ENCODE measurements around the gene MTERF4.

DNA sequence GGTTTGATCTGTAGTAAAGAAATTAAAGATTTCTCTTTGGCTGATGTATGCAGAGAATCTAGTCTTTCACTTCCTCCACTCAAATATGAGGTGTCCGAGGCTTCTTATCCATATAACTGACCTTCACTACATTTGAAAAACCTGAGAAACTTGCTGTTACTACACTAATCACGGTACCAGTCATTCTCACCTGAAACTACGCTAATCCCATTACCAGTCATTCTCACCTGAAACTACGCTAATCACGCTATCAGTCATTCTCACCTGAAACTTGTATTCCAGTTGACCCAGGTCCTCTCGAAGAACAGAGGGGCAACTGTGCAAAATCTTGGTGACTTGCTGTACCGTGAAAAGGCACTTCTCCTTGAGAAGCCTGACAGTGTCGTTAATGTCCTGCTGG is 5.1 kb downstream of the MTERF4 start:
- TF ChIP-seq, protein P1, sequence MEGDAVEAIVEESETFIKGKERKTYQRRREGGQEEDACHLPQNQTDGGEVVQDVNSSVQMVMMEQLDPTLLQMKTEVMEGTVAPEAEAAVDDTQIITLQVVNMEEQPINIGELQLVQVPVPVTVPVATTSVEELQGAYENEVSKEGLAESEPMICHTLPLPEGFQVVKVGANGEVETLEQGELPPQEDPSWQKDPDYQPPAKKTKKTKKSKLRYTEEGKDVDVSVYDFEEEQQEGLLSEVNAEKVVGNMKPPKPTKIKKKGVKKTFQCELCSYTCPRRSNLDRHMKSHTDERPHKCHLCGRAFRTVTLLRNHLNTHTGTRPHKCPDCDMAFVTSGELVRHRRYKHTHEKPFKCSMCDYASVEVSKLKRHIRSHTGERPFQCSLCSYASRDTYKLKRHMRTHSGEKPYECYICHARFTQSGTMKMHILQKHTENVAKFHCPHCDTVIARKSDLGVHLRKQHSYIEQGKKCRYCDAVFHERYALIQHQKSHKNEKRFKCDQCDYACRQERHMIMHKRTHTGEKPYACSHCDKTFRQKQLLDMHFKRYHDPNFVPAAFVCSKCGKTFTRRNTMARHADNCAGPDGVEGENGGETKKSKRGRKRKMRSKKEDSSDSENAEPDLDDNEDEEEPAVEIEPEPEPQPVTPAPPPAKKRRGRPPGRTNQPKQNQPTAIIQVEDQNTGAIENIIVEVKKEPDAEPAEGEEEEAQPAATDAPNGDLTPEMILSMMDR (IDR thresholded peaks at IDR 0.05), result no peak
- no peak for TF ChIP-seq POLR2A (IDR thresholded peaks at IDR 0.05)
